H9 (cell line): Measurements from ENCODE around the gene PDZD2. TPM values are rescaled to one million over a fixed set of nuclear protein-coding genes. Genes with fewer than 3 reads are reported as not detected.
A peak's percentile ranks its signal among the peaks of the same experiment; 100 is the strongest.

Source experiments
- DNase-seq: peaks from one replicate; pipeline ENCODE4 v3.0.0-alpha.2; 2017
- H2AFZ ChIP-seq: one replicate; pipeline ENCODE4 v1.6.1; 2013; ENCODE audit warnings: mild to moderate bottlenecking, low read length, control low read depth, moderate library complexity
- H2AK5ac ChIP-seq: 2 replicates; pipeline ENCODE4 v1.6.1; 2013; ENCODE audit warnings: low read length, control low read depth, mixed read lengths; ENCODE audit not compliant: insufficient read length
- H2BK120ac ChIP-seq: one replicate; pipeline ENCODE4 v1.6.1; 2013; ENCODE audit warnings: low read depth, mild to moderate bottlenecking, low read length, control low read depth, inconsistent platforms; ENCODE audit not compliant: poor library complexity, severe bottlenecking
- H2BK12ac ChIP-seq: 2 replicates; pipeline ENCODE4 v1.6.1; 2013; ENCODE audit warnings: low read length, control low read depth, mixed read lengths, low read depth; ENCODE audit not compliant: insufficient read length
- H2BK15ac ChIP-seq: 2 replicates; pipeline ENCODE4 v1.6.1; 2013; ENCODE audit warnings: low read depth, low read length, control low read depth
- H2BK20ac ChIP-seq: one replicate; pipeline ENCODE4 v1.6.1; 2013; ENCODE audit warnings: low read depth, mild to moderate bottlenecking, low read length, control low read depth, inconsistent platforms; ENCODE audit not compliant: poor library complexity, severe bottlenecking
- H2BK5ac ChIP-seq: 2 replicates; pipeline ENCODE4 v1.6.1; 2013; ENCODE audit warnings: low read length, control low read depth, mixed read lengths; ENCODE audit not compliant: insufficient read length
- H3K14ac ChIP-seq: 2 replicates; pipeline ENCODE4 v1.6.1; 2013; ENCODE audit warnings: low read length, control low read depth; ENCODE audit not compliant: insufficient read depth
- H3K18ac ChIP-seq: 2 replicates; pipeline ENCODE4 v1.6.1; 2013; ENCODE audit warnings: low read depth, mild to moderate bottlenecking, mixed read lengths, low read length, control low read depth; ENCODE audit not compliant: insufficient read length
- H3K23ac ChIP-seq: 2 replicates; pipeline ENCODE4 v1.6.1; 2013; ENCODE audit warnings: low read length, control low read depth, mixed read lengths, low read depth; ENCODE audit not compliant: insufficient read length
- H3K23me2 ChIP-seq: 2 replicates; pipeline ENCODE4 v1.6.1; 2013; ENCODE audit warnings: low read depth, mild to moderate bottlenecking, mixed read lengths, low read length, control low read depth; ENCODE audit not compliant: insufficient read length, poor library complexity, severe bottlenecking
- H3K27ac ChIP-seq: 2 replicates; pipeline ENCODE4 v1.5.1; 2013; ENCODE audit warnings: low read length, control low read depth, mixed read lengths, low read depth; ENCODE audit not compliant: insufficient read length
- H3K27me3 ChIP-seq: 2 replicates; pipeline ENCODE4 v1.6.1; 2013; ENCODE audit warnings: low read length, control low read depth, inconsistent platforms; ENCODE audit not compliant: insufficient read depth
- H3K4ac ChIP-seq: 2 replicates; pipeline ENCODE4 v1.6.1; 2013; ENCODE audit warnings: low read depth, mild to moderate bottlenecking, control low read depth, inconsistent platforms, low read length, moderate library complexity
- H3K4me1 ChIP-seq: 2 replicates; pipeline ENCODE4 v1.6.1; 2013; ENCODE audit warnings: low read length, control low read depth, inconsistent platforms; ENCODE audit not compliant: insufficient read depth
- H3K4me2 ChIP-seq: 2 replicates; pipeline ENCODE4 v1.6.1; 2013; ENCODE audit warnings: low read length, control low read depth, mixed read lengths; ENCODE audit not compliant: insufficient read length, insufficient read depth
- H3K56ac ChIP-seq: 2 replicates; pipeline ENCODE4 v1.6.1; 2013; ENCODE audit warnings: low read depth, mild to moderate bottlenecking, mixed read lengths, low read length, control low read depth; ENCODE audit not compliant: insufficient read length
- H3K79me1 ChIP-seq: 2 replicates; pipeline ENCODE4 v1.6.1; 2013; ENCODE audit warnings: low read depth, mild to moderate bottlenecking, moderate library complexity, low read length, control low read depth, inconsistent platforms; ENCODE audit not compliant: insufficient read depth, poor library complexity, severe bottlenecking
- H3K79me2 ChIP-seq: 2 replicates; pipeline ENCODE4 v1.6.1; 2013; ENCODE audit warnings: low read length, control low read depth, inconsistent platforms; ENCODE audit not compliant: insufficient read depth
- H3K9ac ChIP-seq: 2 replicates; pipeline ENCODE4 v1.6.1; 2013; ENCODE audit warnings: low read length, control low read depth, mixed read lengths; ENCODE audit not compliant: insufficient read length; ENCODE audit errors: extremely low read depth
- H3K9me3 ChIP-seq: one replicate; pipeline ENCODE4 v1.6.1; 2013; ENCODE audit warnings: low read depth, low read length, inconsistent platforms; ENCODE audit not compliant: control insufficient read depth
- H3T11ph ChIP-seq: one replicate; pipeline ENCODE4 v1.6.1; 2013; ENCODE audit warnings: mild to moderate bottlenecking, low read length, control low read depth, inconsistent platforms
- H4K20me1 ChIP-seq: one replicate; pipeline ENCODE4 v1.6.1; 2013; ENCODE audit not compliant: control insufficient read depth, insufficient read length, insufficient read depth
- H4K5ac ChIP-seq: 2 replicates; pipeline ENCODE4 v1.6.1; 2013; ENCODE audit warnings: low read depth, mild to moderate bottlenecking, mixed read lengths, low read length, control low read depth; ENCODE audit not compliant: insufficient read length
- H4K8ac ChIP-seq: replicated peaks from 2 replicates; pipeline ENCODE4 v1.6.1; 2013; ENCODE audit warnings: low read length, control low read depth, mixed read lengths, low read depth; ENCODE audit not compliant: insufficient read length
- H4K91ac ChIP-seq: 2 replicates; pipeline ENCODE4 v1.6.1; 2013; ENCODE audit warnings: low read depth, mild to moderate bottlenecking, moderate library complexity, mixed read lengths, low read length, control low read depth; ENCODE audit not compliant: insufficient read length
- H3K27ac Mint-ChIP-seq, 3 experiments: 2 replicates in 2 of 3; 3 replicates in 1 of 3; pipeline ENCODE4 v1.8.0; 2020 to 2021; ENCODE audit warnings: mixed read lengths in 3 of 3, mild to moderate bottlenecking in 1 of 3, moderate library complexity in 1 of 3
- H3K27me3 Mint-ChIP-seq: 2 replicates; pipeline ENCODE4 v1.8.0; 2021; ENCODE audit warnings: low read depth, mild to moderate bottlenecking, moderate library complexity, mixed read lengths
- H3K36me3 Mint-ChIP-seq, 3 experiments: 2 replicates in 2 of 3; 3 replicates in 1 of 3; pipeline ENCODE4 v1.8.0; 2020 to 2021; ENCODE audit warnings: low read depth in 3 of 3, mixed read lengths in 3 of 3; ENCODE audit not compliant: insufficient read depth in 1 of 3
- H3K4me1 Mint-ChIP-seq, 2 experiments: 2 replicates each; pipeline ENCODE4 v1.8.0; 2020; ENCODE audit warnings: mixed read lengths in 2 of 2
- H3K4me3 Mint-ChIP-seq, 2 experiments: 2 replicates in 1 of 2; 3 replicates in 1 of 2; pipeline ENCODE4 v1.8.0; 2020 to 2021; ENCODE audit warnings: mild to moderate bottlenecking in 2 of 2, mixed read lengths in 2 of 2, moderate library complexity in 1 of 2
- H3K9me3 Mint-ChIP-seq, 2 experiments: 2 replicates in 1 of 2; 3 replicates in 1 of 2; pipeline ENCODE4 v1.8.0; 2020; ENCODE audit warnings: mild to moderate bottlenecking in 2 of 2, mixed read lengths in 2 of 2, moderate library complexity in 1 of 2
- CTCF ChIP-seq: fragments of 200-600 bp; sonication (generic); conservative IDR thresholded peaks from 3 replicates; pipeline ENCODE4 v1.8.0; 2021; ENCODE audit warnings: antibody characterized with exemption, mild to moderate bottlenecking
- WGBS: extraction: QIAGEN DNeasy Blood & Tissue Kit; methylation state at CpG from one replicate; pipeline ENCODE4 v1.1.7; 2013; ENCODE audit warnings: missing lambda C conversion rate, low lambda C conversion rate, mixed read lengths; ENCODE audit not compliant: insufficient read length; ENCODE audit errors: extremely low coverage; 5-methylcytosine and 5-hydroxymethylcytosine counted together
- total RNA-seq: library from RNA; stranded (reverse); gene quantifications from 2 replicates; pipeline ENCODE4 v1.2.1, GENCODE V29; 2021

Gene PDZD2
- total RNA-seq, 1 experiment from 2014 or later = 9.9 TPM

DNA sequence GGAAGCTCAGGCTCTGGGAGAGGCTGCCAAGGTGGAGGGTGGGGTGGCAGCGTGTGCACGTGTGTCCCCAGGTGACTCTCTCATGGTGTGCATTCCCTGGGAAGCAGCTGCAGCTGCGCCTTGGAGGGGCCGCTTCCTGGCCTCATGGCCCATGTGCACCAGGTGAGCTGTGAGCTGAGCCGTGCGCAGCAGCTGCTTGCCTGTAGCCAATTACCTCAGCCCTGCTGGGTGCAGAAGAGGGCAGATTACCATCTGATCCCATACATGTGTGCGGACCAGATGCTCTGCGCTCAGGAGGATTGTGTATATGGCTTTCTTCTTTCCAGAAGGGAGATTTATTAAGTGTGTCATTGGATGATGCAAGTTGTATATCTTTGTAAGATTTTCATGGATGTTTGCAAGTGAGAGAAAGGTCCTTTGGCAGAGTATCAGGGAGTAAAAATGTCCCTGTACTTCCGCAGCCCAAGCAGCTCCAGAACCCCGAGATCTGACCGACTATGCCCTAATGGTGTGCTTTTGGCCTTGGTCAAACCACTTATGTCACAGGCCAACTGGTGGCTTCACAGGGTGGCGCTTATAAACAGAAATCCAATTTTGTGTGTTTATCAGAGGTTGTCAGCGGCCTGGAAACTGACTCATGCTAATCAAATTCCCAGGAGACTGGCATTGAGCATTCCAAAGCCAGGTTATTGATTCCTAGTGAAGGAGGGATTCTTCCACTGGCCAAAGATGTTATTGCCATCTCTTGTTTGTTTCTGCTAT is 305.9 kb downstream of the PDZD2 start:
- Mint-ChIP-seq H3K4me3 (no peak overlapping the region), H3K27me3 (no peaks in the 10 kb centered on the region)
- no CpG with 5 or more reads among the region's 13 CpGs for WGBS

More for the DNA sequence above, 305.9 kb downstream of the PDZD2 start:
- Histone ChIP-seq H3K9me3 (no peaks in the 10 kb centered on the region), H4K5ac (no peak overlapping the region), H3K27me3 (no peaks in the 10 kb centered on the region), H2BK120ac (no peak overlapping the region), H3K23ac (no peak overlapping the region), H4K20me1 (no peaks in the 10 kb centered on the region), H4K8ac (no peak overlapping the region), H3K14ac (no peak overlapping the region; the same call in 1 of the 2 replicates), H3K56ac (no peak overlapping the region), H3K23me2 (no peaks in the 10 kb centered on the region), H2BK20ac (no peak overlapping the region), H2BK15ac (no peak overlapping the region), H2BK12ac (no peak overlapping the region), H3K4me1 (no peaks in the 10 kb centered on the region), H3T11ph (no peak overlapping the region), H3K9ac (no peak overlapping the region), H2AK5ac (no peak overlapping the region), H3K79me2 (no peaks in the 10 kb centered on the region), H3K4ac (no peak overlapping the region), H2AFZ (no peak overlapping the region), H3K27ac (no peak overlapping the region), H2BK5ac (no peak overlapping the region), H4K91ac (no peak overlapping the region), H3K79me1 (no peaks in the 10 kb centered on the region), H3K18ac (no peak overlapping the region), H3K4me2 (no peak overlapping the region)
- H3K4me1 Mint-ChIP-seq = peaks cover 0 to 7% of the 10 kb centered on the region in 2 experiments; a peak in 2 of 4 replicates
- DNase-seq = no peak
- no peaks in the 10 kb centered on the region for H3K36me3 Mint-ChIP-seq
- H3K27ac Mint-ChIP-seq = peak overlapping the region in 1 of 3 experiments; percentile 88; a peak in 1 of 7 replicates
- TF ChIP-seq CTCF = no peak
- H3K9me3 Mint-ChIP-seq = no peaks in the 10 kb centered on the region
